Stimulated activated CD4-positive, alpha-beta T cell treated with anti-CD3 and anti-CD28 coated beads, Interleukin-4, amount 100 ng/mL, for 4 hours (primary cell): Measurements from ENCODE around the gene FAM168B.

Source experiments
- DNase-seq, 2 experiments: peaks; one replicate each; pipeline ENCODE4 v3.0.0-alpha.2; 2020

FAM168B gene

GRCh38 chr2:131014141-131014540 is 79.1 kb downstream of the FAM168B start:
- DNase-seq = no peak

- DNase-seq = no peak
Observed at GRCh38 chr2:131011486-131011885, 81.8 kb downstream of the FAM168B start.

GRCh38 chr2:131010566-131010965 is 82.7 kb downstream of the FAM168B start:
- DNase-seq = no peak

DNA sequence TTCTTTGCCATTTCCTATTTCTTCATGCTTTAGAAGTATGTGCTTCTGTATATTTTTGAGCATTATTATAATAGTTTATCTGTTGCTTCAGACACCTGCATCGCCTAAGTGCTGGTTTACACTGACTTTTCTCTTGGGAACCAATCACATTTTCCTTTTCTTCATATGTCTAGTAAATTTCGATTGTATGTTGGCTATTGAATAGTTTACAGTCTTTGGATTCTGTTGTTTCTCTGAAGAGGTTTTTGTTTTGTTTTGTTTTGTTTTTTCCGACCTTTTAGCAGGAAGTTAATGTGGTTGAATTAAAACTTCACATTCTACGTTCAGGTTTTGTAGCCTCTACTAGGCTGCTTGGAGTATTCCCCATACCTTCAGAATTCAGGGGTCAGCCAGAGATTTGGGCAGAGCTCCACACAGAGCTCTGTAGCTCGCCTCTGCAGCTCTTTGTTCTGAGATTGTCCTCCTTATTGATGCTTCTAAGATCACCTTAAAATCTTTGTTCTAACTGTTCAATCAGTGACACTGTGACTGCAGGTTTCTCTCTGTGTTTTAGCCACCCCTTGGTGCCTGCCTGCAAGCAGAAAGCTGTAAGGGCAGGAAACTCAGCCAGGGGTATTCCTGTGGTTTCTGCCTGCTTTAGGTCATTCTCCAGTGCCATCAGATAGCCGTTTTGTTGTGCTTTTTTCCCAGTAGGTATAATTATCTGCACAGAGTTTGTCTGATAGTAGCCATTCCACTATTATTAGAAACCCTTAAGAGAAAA is 83.4 kb downstream of the FAM168B start:
- DNase-seq = no peak

- DNase-seq = no peak
Observed at GRCh38 chr2:131008967-131009366, 84.3 kb downstream of the FAM168B start.

- no peak for DNase-seq
Observed at GRCh38 chr2:131006561-131006960, 86.7 kb downstream of the FAM168B start.

DNA sequence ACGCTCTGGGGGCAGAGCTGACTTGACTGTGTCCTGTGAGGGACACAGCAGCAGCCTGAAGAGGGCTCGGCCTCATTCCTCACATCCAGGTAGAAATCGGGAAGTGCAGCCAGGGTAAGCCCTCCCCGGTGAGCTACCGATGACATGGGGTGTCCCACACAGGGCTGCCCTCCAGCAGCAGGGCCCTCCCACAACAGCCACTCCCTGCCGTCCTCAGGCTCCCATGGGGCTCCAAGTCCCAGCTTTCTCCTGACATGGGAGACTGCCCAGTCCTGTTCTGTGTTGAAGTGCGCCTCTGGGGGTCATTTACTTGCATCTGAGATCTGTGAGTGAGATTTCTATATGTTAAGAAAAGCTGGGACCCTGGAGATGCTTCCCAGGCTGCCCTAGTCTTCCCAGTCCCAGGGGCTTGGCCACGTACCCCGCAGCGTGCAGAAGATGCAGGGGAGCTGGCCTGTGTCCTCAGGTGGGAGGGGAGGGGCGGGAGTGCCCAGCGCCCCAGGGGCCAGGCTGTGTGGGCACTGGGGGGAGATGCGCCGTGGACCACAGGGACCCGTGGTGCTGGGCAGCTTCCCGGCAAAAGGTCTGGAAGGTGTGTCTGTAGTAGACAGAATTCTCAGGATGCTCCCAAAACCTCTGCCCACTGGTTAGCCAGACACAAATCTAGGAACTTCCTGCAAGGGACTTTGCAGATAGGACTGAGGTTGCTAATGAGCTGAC is 87.9 kb downstream of the FAM168B start:
- no peak for DNase-seq

DNA sequence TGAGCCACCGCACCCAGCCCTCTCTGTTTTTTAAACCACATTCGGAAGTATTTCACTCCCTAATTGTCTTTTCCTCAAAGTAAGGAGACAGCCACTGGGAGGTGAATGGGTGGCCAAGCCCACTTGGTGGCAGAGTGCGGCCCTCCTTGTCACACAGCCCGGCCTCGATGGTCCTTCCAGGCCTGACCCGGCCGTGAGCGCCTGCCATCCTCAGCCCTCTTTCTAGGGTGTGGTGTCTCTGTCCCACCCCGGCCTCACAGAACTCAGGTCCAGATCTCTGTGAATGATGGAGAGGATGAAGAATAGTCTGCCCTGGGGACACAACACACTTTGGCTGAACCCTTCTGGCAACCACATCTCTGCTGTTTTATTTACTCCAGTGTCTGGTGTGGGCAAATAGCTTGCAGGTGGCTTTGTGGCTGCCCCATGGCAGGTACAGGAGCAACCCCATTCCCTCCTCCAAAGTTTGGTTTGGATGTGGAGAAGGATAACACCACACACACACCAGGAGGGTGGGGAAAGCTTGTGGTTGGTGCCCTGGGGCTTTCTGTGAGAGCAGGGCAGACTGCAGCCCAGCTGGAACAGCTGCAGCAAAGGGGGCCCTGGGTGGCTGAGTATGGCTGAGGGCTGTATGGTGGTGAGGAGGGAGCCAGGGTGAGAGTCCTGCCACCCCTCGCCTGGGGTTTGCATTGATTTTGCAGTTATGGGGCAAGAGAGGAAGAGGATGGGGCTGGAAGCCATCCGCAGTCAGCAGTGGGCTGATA is 88.6 kb downstream of the FAM168B start:
- no peak for DNase-seq

GRCh38 chr2:130998561-130998960 is 94.7 kb downstream of the FAM168B start:
- no peak for DNase-seq
